PC-3 (cell line): ENCODE measurements around the gene PPP6R2. TPM values are rescaled to one million over a fixed set of nuclear protein-coding genes. Genes with fewer than 3 reads are reported as not detected.

Source experiments
- ATAC-seq: fragments of 200-7000 bp; cut with Tn5 transposase; 2 replicates; pipeline ENCODE4 v1.9.1; 2020; ENCODE audit warnings: mild to moderate bottlenecking, moderate library complexity
- BruUV-seq: library from RNA; stranded (reverse); fragments of 400-500 nt; replicated peaks from 2 replicates; lab custom pipeline; 2021; lab: Mats Ljungman, UMichigan
- CTCF ChIA-PET: fragments of 300-600 bp; sonication (Branson Sonifier 250); formaldehyde crosslinking; loops from one replicate; lab custom pipeline; 2022; ENCODE audit warnings: antibody characterized with exemption; lab: Charles Lee
- POLR2A ChIA-PET: fragments of 300-600 bp; sonication (Branson Sonifier 250); formaldehyde crosslinking; loops from one replicate; lab custom pipeline; 2022; ENCODE audit warnings: antibody characterized with exemption; ENCODE audit not compliant: unreplicated experiment; lab: Charles Lee
- DNase-seq: peaks from one replicate; pipeline ENCODE4 v3.0.0-alpha.2; 2015
- H2AFZ ChIP-seq: fragments of 300-600 bp; sonication (generic); 2 replicates; pipeline ENCODE4 v1.6.0; 2016; ENCODE audit warnings: antibody characterized with exemption, low read length
- H3F3A ChIP-seq: fragments of 300-600 bp; sonication (generic); one replicate; pipeline ENCODE4 v1.6.0; 2017; ENCODE audit warnings: antibody characterized with exemption, low read length, control low read depth, mild to moderate bottlenecking; ENCODE audit not compliant: unreplicated experiment
- H3K27ac ChIP-seq: fragments of 300-600 bp; sonication (generic); 2 replicates; pipeline ENCODE4 v1.5.1; 2016; ENCODE audit warnings: mild to moderate bottlenecking, low read length
- H3K27me3 ChIP-seq: fragments of 300-600 bp; sonication (generic); 2 replicates; pipeline ENCODE4 v1.6.1; 2016; ENCODE audit warnings: low read length, mixed read lengths
- H3K36me3 ChIP-seq: fragments of 300-600 bp; sonication (generic); 2 replicates; pipeline ENCODE4 v1.6.1; 2016; ENCODE audit warnings: low read depth, mixed run types, low read length, mixed read lengths
- H3K4me1 ChIP-seq: fragments of 300-600 bp; sonication (generic); 2 replicates; pipeline ENCODE4 v1.5.1; 2016; ENCODE audit warnings: low read length; ENCODE audit not compliant: insufficient read depth
- H3K4me2 ChIP-seq: fragments of 300-600 bp; sonication (generic); 2 replicates; pipeline ENCODE4 v1.6.0; 2016; ENCODE audit warnings: low read length
- H3K4me3 ChIP-seq: fragments of 300-600 bp; sonication (generic); 2 replicates; pipeline ENCODE4 v1.5.1; 2016; ENCODE audit warnings: mild to moderate bottlenecking, low read length, mixed read lengths
- H3K79me2 ChIP-seq: fragments of 300-600 bp; sonication (generic); 2 replicates; pipeline ENCODE4 v1.6.1; 2017; ENCODE audit warnings: low read length, mixed read lengths
- H3K9ac ChIP-seq: fragments of 300-600 bp; sonication (generic); 2 replicates; pipeline ENCODE4 v1.6.0; 2016; ENCODE audit warnings: mild to moderate bottlenecking, low read length
- H3K9me2 ChIP-seq: fragments of 300-600 bp; sonication (generic); replicated peaks from 2 replicates; pipeline ENCODE4 v1.6.1; 2016; ENCODE audit warnings: mixed run types, low read length, mixed read lengths
- H3K9me3 ChIP-seq: fragments of 300-600 bp; sonication (generic); 2 replicates; pipeline ENCODE4 v1.6.1; 2016; ENCODE audit warnings: low read length, mixed read lengths
- H4K20me1 ChIP-seq: fragments of 300-600 bp; sonication (generic); 2 replicates; pipeline ENCODE4 v1.6.1; 2016; ENCODE audit warnings: low read length, mixed read lengths
- EZH2 ChIP-seq: fragments of 300-600 bp; sonication (generic); IDR thresholded peaks from one replicate; pipeline ENCODE4 v1.6.1; 2017; ENCODE audit warnings: antibody characterized with exemption, mild to moderate bottlenecking, low read length; ENCODE audit not compliant: unreplicated experiment
- EZH2phosphoT487 ChIP-seq: fragments of 300-600 bp; sonication (generic); IDR thresholded peaks from 2 replicates; pipeline ENCODE4 v1.6.1; 2018; ENCODE audit warnings: mild to moderate bottlenecking, antibody characterized with exemption, low read length, borderline replicate concordance
- intact Hi-C: fragments of 100-400 bp; cut with micrococcal nuclease; formaldehyde crosslinking; loops from 2 replicates; pipeline ENCODE4 v1.9.0; 2023
- total RNA-seq: library from RNA; depleted of rRNA; stranded (reverse); fragments of >200 nt; gene quantifications from 2 replicates; pipeline ENCODE4 v1.2.3, GENCODE V29; 2014
- TF ChIP-seq, protein P1 (sequence below): fragments of 300-600 bp; sonication (generic); conservative IDR thresholded peaks from 2 replicates; pipeline ENCODE4 v1.5.1; 2017; ENCODE audit warnings: antibody characterized with exemption, low read depth, mild to moderate bottlenecking, low read length

Gene PPP6R2
- total RNA-seq, 1 experiment from 2014 or later = 46.2 TPM

DNA sequence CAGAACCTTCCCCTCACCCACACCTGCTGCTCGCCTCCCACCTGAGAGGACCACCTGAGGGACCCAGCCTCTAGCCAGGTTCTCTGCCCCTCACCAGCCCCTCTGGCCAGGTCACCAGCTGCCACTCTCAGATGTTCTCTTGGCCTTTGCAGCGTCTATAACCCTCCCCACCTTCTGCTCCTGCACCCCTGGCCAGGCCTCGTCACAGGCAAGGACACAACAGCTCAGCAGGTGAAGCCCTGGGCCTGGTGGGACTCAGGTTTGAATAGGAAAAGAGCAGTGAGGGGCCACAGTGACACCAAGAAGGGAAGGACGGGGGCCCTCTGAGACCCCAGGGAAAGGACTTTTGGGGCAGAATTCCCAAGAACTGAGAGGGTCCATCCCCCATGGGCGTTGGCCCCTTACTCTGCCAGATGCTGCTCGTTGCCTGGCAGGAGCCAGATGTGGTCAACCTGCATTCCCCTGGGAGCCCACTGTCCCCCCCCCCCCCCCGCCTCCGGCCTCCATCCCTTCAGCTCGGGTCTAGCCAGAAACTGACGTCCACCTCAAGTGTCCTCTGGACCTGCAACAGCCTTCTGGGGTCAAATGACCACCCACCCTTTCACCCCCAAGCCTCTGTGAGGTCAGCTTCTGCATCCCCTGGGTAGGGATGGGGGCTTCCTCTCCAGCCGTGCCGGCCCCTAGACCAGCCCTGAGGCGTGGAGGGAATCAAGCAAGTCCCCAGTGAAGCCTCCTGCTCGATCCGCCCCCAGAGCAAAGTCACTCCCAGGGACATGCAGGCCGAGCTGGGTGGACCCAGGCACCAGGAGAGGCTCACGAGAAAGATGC lies 103.0 kb downstream of the PPP6R2 start:
- ChIA-PET CTCF (no interaction called here), POLR2A (no interaction called here)
- Histone ChIP-seq H3K79me2 (no peaks in the 10 kb centered on the region), H3K9me3 (no peaks in the 10 kb centered on the region), H3F3A (no peaks in the 10 kb centered on the region), H3K4me1 (no peaks in the 10 kb centered on the region), H3K4me3 (no peak overlapping the region), H2AFZ (no peak overlapping the region), H3K27ac (no peak overlapping the region), H3K9ac (no peak overlapping the region), H3K27me3 (no peaks in the 10 kb centered on the region), H3K4me2 (no peak overlapping the region), H3K9me2 (no peaks in the 10 kb centered on the region), H4K20me1 (no peaks in the 10 kb centered on the region), H3K36me3 (no peaks in the 10 kb centered on the region)
- TF ChIP-seq EZH2 (no peak), EZH2phosphoT487 (no peak)
- TF ChIP-seq, protein P1, sequence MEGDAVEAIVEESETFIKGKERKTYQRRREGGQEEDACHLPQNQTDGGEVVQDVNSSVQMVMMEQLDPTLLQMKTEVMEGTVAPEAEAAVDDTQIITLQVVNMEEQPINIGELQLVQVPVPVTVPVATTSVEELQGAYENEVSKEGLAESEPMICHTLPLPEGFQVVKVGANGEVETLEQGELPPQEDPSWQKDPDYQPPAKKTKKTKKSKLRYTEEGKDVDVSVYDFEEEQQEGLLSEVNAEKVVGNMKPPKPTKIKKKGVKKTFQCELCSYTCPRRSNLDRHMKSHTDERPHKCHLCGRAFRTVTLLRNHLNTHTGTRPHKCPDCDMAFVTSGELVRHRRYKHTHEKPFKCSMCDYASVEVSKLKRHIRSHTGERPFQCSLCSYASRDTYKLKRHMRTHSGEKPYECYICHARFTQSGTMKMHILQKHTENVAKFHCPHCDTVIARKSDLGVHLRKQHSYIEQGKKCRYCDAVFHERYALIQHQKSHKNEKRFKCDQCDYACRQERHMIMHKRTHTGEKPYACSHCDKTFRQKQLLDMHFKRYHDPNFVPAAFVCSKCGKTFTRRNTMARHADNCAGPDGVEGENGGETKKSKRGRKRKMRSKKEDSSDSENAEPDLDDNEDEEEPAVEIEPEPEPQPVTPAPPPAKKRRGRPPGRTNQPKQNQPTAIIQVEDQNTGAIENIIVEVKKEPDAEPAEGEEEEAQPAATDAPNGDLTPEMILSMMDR = no peak
- BruUV-seq = no TSS peak
- DNase-seq (no peak), ATAC-seq (no peak)
- intact Hi-C loops = no loop called here

DNA sequence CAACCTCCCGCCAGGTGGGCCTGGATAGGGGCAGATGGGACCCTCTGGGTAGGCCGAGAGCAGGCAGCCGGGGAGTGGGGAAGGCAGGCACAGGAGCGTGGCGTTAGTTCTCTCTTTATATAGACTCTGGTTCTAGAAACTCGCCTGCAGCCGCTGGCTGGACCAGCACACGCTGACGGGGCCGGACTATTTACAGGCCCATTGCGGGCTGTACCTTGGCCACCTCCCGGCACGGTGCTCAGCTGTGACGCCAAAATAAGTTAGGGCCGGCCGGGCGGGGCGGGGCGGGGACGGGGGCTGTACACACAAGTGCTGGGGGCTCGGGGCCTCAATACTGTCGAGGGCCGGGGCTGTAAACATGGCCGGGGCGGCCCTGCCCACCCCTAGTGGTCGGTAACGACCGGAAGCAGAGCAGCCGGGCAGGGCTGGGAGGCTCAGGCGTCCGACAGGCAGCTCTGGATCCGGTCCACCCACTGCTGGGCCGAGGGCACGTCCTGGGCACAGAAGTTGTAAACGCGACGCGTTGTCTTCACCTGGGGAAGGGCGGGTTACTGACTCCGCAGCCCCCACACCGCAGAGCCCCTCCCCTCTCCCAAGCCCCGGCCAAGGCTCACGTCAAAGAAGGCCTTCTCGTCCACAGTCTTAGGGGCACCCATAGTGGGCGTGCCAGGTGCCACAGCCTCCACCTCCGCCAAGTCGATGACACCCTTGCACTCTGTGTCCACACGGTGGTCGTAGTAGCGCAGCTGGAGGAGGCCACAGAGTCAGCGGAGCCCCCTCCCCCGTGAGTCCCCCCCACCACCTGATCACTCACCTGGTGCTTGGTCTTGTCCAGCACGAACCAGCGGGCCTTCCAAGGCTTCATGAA lies 103.8 kb downstream of the PPP6R2 start:
- DNase-seq = no peak
- Histone ChIP-seq H3K27me3 (no peaks in the 10 kb centered on the region), H3K79me2 (no peaks in the 10 kb centered on the region), H3K4me3 (no peak overlapping the region), H3K4me2 (no peak overlapping the region), H3F3A (no peaks in the 10 kb centered on the region), H2AFZ (no peak overlapping the region), H3K36me3 (no peaks in the 10 kb centered on the region), H3K4me1 (no peaks in the 10 kb centered on the region), H3K9me2 (no peaks in the 10 kb centered on the region), H3K9ac (no peak overlapping the region), H3K27ac (no peak overlapping the region), H3K9me3 (no peaks in the 10 kb centered on the region), H4K20me1 (no peaks in the 10 kb centered on the region)
- ChIA-PET CTCF (no interaction called here), POLR2A (no interaction called here)
- no TSS peak for BruUV-seq
- no peak for TF ChIP-seq EZH2phosphoT487
- no peak for TF ChIP-seq EZH2
- TF ChIP-seq, protein P1 = no peak
- no peak for ATAC-seq
- intact Hi-C loops = no loop called here
